PC-9 (cell line): ENCODE data around the gene PRR30.

Source experiments
- EZH2 ChIP-seq: fragments of 200-600 bp; sonication (generic); IDR thresholded peaks from 2 replicates; pipeline ENCODE4 v1.8.0; 2017; ENCODE audit warnings: antibody characterized with exemption, low read depth
- TF ChIP-seq, protein P1 (sequence below): fragments of 200-600 bp; sonication (generic); conservative IDR thresholded peaks from 2 replicates; pipeline ENCODE4 v1.6.1; 2017; ENCODE audit warnings: mixed run types, antibody characterized with exemption, mild to moderate bottlenecking, moderate library complexity

DNA sequence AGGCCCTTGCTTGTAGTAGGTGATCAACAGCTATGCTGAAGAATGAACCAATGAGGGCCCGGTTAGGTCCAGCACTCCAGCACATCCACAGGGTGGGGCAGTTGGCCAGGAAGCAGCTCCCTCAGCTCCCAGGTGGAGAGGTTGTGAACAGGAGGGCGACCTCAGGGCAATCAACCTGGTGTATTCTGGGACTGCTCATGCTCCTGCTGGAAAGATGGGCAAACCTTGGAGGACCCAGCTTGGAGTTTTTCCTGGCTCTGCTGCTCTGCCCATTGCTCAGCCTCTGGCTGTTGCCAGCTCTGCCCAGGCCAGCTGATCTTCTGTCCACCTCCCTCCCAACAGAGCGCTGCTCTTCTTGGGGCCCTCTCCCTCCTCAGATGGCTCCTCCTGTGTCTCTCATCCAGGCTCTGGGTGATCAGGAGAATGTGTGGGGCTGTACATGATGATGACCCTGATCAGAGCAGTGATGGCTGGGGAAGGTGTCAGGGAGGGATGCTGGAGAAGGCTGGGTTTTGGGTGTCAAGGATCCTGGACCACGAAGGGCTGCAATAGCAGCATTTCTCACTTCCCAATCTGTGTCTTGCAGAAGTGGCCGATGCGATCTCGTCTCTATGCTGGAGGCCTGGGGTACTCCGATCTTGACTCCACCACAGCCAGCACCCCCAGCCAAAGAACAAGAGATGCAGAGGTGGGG is 13.0 kb upstream of the PRR30 start:
- TF ChIP-seq, protein P1, sequence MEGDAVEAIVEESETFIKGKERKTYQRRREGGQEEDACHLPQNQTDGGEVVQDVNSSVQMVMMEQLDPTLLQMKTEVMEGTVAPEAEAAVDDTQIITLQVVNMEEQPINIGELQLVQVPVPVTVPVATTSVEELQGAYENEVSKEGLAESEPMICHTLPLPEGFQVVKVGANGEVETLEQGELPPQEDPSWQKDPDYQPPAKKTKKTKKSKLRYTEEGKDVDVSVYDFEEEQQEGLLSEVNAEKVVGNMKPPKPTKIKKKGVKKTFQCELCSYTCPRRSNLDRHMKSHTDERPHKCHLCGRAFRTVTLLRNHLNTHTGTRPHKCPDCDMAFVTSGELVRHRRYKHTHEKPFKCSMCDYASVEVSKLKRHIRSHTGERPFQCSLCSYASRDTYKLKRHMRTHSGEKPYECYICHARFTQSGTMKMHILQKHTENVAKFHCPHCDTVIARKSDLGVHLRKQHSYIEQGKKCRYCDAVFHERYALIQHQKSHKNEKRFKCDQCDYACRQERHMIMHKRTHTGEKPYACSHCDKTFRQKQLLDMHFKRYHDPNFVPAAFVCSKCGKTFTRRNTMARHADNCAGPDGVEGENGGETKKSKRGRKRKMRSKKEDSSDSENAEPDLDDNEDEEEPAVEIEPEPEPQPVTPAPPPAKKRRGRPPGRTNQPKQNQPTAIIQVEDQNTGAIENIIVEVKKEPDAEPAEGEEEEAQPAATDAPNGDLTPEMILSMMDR, result no peak
- no peak for TF ChIP-seq EZH2
